ENCODE data around the gene RPL36.

The RPL36 gene

DNA sequence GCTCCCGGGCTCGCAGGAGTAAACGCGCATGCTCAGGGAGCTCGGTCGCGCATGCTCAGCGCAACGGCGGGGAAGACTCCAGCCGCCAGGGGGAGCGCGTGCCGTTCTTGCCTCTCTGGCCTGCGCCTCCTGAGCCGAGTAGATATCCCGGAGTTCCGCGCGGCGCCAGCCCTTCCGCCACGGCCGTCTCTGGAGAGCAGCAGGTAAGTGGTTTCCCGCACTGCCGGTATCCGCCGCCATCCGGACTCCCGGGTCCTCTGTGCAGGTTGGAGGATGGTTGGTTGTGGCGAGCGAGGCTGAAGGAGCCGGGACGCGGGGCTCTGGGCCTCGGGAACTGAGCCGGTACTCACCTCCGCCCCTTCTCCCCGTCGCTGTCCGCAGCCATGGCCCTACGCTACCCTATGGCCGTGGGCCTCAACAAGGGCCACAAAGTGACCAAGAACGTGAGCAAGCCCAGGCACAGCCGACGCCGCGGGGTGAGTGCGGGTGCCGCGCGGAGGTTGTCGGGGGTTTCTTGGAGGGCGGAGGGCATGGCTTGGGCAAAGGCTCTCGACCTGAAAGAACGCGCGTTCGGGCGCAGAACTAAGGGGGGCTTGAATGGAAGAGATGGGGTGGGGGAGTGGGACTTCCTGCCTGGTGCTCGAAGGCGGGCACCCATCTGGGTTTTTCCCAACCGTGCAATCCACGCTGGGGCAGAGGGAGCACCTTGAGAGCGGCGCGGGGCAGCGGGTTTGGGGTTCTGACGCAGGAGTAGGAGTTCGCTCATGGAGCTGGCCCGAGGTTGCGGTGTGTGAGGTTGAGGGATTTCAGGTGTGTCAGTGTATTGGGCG lies at the start of gene RPL36:
Gene RPL36, plus strand, starts transcription at position 171 of the 830 bp plus-strand sequence. Its CDS starts 213 bp downstream, at position 384.
- peak; percentile 98 to 100 (median 98) for DNase-seq (ENCODE audit: low read depth in 3 of 3)

DNA sequence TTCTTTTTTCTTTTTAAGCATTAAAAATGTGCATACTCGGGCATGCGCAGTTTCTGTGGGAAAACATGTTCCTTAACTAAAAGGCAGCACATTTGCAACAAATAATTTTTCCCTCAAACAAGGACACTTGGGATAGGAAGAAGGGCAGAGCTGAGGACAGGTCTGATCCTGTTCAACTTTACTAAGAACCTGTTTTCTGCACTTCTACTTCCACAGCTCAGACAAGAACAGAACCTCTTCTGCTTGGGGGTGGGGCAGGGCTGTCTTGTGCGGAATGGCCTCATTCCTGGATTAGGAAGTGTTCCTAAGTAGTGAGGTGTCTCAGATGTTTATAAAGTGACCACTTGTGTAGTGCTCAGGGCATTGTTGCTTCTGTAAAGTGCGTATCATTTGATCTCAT lies 48.9 kb upstream of the RPL36 start:
- DNase-seq (ENCODE audit: low read depth in 3 of 3), result no peak

DNA sequence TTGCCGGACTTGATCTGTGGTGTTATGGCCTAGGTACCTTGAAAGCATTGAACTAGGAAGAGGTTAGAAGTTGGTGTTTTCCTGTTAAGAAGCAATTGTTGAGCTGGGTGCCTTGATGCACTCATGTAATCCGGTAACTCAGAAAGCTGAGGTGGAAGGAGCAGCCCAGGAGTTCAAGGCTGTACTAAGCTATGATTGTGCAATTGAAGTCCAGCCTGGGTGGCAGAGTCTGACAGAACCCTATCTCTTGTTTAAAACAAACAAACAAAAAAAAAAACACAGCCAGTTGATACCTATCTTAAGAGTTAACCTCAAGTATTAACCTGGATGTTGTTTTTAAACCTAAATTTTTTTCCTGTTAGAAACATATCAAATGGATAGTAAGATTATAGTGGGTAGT lies 47.9 kb upstream of the RPL36 start:
- no peak for DNase-seq (ENCODE audit: low read depth in 3 of 3)

DNA sequence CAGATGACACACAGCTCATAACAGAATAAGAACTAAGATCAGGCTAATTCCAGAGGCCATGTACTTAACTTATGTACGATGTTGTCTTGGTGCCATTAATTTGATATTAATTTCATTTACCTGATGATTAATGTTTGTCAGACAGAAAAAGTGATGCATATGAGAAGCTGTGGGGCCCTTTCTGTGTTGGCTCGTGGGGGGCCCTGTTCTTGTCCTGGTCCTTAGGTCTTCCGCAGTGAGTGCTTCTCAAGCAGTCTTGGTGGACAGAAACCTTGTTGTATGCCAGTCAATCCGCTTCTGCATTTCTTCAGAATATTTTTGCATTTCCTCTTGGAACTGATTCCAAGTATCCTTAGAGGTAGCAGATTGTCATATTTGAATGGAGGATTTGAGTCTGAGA lies 47.0 kb upstream of the RPL36 start:
- no peak for DNase-seq (ENCODE audit: low read depth in 3 of 3)

DNA sequence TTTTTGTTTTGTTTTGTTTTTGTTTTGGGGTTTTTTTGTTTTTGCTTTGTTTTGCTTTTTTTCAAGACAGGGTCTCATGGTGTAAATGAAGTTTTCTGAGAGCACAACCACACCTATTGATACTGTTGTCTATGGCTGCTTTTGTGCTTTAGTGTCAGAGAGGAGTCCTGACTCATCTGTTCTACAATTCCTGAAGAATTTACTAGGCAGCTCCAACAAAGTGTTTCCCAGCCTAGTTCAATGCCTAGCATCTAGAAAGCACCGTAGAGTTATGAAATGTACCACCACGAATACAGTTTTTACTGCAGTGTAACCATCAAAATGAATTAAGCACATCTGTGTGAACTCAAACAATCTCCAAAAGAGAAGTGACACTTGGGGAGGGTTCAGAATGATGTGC lies 46.1 kb upstream of the RPL36 start:
- DNase-seq (ENCODE audit: low read depth in 3 of 3), result no peak

DNA sequence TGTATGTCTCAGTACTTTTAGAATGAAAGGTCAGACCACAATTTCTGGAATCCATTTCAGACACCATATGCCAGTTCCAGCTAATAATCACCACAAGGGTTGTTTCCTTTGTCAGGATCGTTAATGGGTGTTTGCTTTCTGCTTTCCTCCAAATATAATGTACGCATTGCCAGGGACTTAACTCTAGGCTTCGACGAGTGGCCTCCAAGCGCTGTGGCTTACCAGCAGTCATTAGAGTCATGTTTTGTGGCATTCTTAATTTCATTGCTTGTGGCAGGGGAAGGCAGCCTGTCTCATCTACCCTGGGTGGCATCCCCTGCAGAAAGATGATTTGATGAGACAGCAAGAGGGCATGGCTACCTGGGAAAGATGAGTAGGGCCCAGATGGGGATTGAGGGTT lies 44.7 kb upstream of the RPL36 start:
- no peak for DNase-seq (ENCODE audit: low read depth in 3 of 3)

DNA sequence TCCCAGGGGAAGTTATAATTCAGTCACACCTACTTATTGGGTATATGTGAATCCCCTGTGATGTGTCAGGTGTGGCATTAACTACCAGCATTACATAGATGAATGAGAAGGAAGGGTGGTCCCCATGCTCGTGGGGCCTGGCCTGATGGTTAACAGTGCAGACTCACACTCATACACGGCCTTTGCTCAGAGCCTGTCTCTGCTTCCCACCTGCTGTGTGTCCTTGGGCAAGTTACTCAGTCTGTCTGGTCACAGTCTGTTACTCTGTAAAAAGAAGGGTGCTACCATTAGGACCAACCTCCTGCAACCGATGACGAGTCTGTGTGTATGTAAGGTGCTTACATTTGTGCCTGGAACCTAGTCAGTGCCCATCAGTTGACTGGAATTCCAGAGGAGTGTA lies 43.4 kb upstream of the RPL36 start:
- DNase-seq (ENCODE audit: low read depth in 3 of 3), result no peak

DNA sequence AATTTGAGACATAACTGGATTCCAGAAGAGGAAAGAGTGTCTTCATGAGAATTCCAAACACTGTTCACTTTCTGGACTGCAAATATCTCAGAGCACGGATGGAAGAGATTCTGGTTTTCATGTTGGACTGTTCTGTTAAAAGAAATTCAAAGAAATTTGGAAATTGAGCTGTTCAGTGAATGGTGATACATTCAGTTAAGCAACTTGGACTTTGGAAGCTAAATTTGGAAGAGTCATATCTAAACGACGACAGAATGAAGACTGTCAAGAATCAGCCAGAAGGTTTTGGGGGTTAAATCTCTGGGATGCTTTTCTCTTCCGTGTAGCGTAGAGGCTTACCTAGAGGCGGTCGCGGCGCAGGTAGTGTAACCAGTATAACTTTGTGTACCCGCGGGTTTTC lies 41.6 kb upstream of the RPL36 start:
- no peak for DNase-seq (ENCODE audit: low read depth in 3 of 3)

DNA sequence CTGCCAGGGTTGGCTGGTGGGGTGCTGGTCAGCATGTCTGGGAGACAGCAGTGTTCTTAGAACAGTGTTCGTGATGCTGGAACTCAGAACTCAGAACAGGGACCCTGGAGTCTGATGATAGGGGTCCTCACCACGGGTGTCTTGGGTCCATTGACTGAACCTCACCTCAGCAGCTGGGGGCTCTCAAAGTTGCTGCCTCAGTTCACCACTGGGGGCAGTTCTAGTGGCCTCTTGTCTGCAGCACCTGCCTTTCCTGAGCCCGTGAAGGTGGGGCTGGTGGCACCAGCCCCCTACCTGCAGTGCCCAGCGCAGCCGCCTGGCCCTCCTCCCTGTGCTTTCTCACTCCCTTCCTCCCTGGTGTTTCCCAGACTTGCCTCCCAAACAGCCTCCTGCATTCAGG lies 38.7 kb upstream of the RPL36 start:
- DNase-seq (ENCODE audit: low read depth in 3 of 3), result no peak

DNA sequence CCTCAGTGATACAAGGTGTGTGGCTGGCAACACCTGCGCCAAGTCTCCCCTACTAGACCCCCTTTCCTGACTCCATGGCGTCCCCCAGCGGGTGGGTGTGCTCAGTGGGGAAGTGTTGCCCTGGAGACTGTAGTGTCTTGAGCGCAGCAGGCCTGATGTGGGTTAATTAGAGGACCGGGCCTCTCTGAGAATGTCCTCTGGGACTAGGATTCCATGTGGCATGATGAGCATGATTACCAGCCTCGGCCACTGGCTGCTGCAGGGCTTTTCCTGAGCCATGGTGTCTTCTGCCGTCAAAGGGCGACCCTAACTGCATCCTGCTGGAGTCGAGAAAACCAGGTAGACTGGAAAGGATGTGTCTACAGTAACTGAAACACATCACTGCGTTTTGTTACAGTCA lies 37.8 kb upstream of the RPL36 start:
- no peak for DNase-seq (ENCODE audit: low read depth in 3 of 3)

DNA sequence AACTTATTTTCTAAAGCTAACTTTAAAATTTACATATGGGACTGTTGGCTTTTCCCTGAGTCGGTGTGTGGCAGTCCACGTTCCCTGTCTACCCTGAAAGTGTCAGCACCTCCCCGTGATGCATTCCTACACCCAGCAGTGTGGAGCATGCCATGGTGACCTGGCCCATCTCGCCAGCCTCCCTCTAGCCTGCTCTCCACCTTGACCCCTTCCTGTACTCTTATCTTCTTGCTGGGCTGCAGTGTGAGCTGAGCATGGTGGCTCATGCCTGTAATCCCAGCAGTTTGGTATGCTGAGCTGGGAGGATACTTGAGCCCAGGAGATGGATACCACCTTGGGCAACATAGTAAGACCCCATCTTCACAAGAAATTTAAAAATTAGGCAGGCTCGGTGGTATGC lies 35.2 kb upstream of the RPL36 start:
- DNase-seq (ENCODE audit: low read depth in 3 of 3), result no peak

DNA sequence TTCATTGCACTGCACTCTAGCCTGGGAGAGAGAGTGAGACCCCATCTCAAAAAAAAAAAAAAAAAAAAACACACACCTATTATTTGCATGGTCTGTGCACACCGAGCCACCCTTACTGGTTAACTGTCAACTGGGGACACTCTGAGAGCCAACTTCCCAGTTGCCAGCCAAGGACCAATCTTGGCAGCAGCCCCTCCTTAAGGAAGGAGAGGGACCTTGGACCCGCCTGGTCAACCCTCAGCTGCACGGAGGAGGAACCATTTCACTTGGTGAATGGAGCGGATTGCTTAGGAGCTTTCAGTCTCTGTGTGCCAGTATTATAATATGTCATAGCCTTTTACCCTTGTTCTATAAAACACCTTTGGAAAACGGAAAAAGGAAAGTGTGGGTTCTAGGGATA lies 34.7 kb upstream of the RPL36 start:
- DNase-seq (ENCODE audit: low read depth in 3 of 3), result no peak

DNA sequence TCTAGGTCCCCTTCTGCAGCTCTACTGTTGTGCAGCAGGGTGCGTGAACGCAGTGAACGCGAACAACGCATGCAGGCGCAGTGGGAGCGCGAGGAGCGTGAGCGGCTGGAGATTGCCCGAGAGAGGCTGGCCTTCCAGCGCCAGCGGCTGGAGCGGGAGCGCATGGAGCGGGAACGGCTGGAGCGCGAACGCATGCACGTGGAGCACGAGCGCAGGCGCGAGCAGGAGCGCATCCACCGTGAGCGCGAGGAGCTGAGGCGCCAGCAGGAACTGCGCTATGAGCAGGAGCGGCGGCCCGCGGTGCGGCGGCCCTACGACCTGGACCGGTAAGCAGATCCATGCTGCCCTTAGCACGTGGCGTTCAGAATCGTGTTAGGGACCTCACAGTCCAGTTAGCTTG lies 28.6 kb upstream of the RPL36 start:
- DNase-seq (ENCODE audit: low read depth in 3 of 3), result no peak

DNA sequence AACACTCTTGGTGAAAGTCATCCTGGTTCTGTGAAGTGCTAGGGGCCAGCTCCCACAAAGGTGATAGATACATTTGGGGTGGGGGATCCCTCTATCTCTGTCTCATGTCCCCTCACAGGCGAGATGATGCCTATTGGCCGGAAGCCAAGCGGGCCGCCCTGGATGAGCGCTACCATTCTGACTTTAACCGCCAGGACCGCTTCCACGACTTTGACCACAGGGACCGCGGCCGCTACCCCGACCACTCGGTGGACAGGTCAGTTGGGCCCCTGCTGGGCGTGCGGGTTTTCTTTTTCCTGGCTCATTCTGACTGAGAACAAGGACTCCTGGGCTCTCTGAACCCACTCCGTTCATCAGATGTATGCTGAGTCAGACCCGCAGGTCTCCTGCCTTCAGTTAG lies 26.2 kb upstream of the RPL36 start:
- no peak for DNase-seq (ENCODE audit: low read depth in 3 of 3)

DNA sequence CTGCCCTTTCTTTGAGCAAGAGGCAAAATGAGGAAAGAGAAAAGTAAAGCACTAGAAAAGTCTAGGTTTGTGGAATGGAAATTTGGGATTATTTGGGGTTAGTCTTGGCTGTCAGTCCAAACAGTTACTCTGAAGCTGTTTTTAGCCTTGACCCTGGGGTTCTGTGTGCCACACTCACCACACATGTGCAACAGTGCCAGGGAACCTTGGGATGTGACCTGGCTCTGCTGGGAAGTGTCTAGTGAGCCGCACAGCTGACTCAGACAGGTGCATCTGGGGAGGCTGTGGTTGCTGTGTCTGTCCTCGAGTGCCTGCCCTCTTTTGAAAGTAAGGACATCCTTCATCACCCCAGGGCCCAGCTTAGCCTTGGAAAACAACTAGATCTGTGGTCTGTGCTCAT lies 25.6 kb upstream of the RPL36 start:
- no peak for DNase-seq (ENCODE audit: low read depth in 3 of 3)

DNA sequence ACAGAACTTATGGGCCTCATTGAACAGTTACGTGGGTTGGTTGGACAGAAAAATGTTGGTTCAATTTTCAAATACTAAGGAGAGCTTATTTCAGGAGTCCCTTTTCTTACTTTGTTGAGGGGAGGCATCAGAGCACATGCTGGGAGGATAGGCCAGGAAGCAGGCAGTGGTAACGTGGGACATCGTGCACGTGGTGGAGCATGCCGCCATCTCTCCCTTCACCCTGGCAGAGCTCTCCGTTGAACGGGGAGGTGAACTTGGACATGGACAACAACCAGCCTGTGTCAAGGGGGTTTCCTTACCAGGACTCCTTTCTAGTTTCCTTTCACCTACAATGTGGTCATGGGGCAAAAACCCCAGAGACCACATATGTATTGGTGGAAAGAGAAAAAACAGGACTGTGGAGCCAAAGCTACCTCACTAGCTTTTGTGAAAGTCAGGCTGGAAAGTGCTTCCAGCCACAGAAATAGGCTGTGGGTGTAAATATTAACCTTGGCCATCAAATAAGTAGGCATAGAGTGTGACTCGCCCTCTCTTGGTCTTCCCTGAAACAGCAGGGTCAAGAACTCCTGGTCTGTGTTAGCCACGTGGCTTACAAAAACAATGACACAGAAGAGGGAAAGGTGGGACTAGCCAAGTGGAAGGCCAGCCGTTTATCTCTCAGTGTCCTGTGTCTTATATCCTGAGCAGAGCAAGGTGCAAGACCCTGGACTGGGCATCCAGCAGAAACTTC lies 24.1 kb upstream of the RPL36 start:
- no peak for DNase-seq (ENCODE audit: low read depth in 3 of 3)

DNA sequence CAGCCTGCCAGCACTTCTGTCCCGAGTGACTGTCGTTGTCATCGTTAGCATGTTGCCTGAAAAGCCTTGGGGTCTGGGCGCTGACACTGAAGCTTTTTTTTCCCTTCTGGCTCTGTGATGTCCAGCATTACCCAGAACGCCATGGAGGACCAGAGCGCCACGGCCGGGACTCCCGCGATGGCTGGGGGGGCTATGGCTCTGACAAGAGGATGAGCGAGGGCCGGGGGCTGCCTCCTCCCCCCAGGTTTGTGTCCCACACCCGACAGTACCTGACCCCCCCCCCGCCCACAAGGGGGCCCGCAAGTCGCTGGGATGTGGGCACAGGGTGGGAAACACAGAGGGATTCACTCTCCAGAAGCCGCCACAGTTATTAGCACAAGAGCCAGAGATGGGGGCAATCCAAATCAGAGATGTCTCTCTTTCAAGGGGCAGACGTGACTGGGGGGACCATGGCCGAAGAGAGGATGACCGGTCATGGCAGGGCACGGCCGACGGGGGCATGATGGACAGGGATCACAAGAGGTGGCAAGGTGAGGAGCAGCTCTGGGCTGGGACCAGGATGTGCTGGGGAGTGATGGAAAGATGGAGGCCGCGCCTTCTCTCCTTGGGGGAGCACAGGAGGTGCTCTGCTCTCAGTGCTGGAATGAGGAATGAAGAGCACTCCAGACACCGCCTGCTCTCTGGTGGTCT lies 23.0 kb upstream of the RPL36 start:
- DNase-seq (ENCODE audit: low read depth in 3 of 3), result no peak

DNA sequence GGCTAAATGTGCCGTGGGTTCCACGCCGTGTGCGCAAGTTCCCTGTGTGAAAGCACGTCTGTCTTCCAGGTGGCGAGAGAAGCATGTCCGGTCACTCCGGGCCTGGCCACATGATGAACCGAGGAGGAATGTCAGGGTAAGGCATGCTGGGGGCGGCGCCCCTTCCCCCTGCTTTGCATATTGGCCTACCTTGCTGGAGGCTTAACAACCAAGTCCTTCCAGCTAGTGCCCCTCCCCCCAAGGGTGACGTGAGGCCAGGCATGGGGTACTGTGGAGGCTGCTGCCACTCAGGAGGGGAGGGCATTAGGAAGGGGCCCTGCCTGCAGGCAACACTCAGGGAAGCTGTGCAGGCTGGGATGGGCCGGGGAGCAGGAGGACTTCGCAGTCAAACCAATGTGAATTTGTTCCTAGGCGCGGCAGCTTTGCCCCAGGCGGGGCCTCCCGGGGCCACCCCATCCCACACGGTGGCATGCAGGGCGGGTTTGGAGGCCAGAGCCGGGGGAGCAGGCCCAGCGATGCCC lies 22.3 kb upstream of the RPL36 start:
- no peak for DNase-seq (ENCODE audit: low read depth in 3 of 3)

DNA sequence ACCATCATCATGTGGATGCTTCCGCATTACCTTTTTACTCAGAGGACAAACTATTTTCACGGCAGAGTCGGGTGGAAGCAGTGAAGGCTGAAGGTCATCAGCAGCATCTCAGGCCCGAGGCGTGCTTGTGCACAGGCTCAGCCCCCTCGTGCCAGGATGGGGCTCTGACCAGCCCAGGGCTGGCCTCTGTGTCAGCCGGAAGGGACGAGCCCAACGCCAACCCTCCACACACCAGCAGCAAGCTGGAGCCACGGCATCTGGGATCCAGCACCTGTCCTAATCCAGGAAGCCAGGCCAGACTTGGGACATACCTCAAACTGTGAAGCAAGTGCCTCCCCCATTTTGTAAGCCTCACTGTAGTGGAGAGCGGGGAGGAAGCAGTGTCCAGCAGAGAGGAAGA lies 20.9 kb upstream of the RPL36 start:
- no peak for DNase-seq (ENCODE audit: low read depth in 3 of 3)

DNA sequence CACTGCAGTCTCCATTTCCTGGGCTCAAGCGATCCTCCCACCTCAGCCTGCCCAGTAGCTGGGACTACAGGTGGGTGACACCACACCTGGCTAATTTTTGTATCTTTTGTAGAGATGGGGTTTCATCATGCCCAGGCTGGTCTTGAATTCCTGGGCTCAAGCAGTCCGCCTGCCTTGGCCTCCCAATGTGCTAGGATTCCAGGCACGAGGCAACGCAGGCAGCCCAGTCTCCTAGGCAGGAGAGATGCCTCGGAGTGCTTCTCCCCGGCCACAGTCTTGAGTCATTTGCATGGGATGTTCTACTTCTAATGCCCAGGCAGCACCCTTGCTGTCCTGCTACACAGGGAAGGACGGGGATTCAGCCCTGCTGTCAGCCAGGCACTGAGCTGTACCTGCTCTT lies 18.5 kb upstream of the RPL36 start:
- no peak for DNase-seq (ENCODE audit: low read depth in 3 of 3)

DNA sequence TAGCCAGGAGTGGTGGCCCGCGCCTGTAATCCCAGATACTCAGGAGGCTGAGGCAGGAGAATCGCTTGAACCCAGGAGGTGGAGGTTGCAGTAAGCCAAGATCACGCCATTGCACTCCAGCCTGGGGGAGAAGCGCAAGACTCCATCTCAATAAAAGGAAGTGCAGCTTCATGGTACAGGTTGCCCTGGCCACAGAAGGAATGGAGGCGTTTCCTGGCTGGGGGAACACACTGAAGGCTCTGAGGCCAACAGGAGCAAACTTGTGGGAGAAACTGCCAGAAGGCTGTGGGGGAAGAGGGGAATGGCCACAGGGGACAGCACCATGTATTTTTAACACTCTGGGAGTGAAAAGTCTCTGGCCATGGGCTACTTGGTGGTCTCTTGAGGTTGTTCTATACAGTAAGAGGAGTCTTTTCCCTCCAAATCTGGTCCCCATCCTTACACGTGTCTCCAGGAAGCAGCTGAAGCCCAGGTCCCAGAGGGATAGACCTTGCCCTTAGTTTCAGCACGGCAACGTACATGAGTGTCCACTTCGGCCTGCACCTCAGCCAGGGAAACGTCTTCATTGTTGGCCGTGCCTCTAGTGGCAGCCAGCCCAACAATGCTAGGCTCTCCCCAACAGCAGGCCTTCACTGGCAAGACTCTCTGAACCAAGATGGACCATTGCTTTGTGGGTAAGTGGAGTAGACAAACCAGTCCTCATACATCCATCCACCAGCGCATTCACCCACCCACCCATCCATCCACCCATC lies 17.2 kb upstream of the RPL36 start:
- DNase-seq (ENCODE audit: low read depth in 3 of 3), result no peak

DNA sequence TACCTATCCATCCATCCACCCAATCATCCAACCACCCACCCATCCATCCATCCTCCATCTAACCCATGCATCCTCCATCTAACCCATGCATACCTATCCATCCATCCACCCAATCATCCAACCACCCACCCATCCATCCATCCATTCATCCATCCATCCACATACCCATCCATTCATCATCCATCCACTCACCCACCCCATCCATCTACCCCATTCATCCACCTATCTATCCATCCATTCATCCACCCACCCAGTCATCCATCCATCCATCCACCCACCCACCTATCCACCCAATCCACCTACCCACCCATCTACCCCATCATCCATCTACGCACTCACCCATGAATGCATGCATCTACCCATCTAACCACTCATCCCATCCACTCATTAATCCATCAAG lies 16.3 kb upstream of the RPL36 start:
- DNase-seq (ENCODE audit: low read depth in 3 of 3), result no peak

Measured in stimulated activated CD4-positive, alpha-beta T cell treated with anti-CD3 and anti-CD28 coated beads, TNF-alpha, amount 100 ng/mL, for 4 hours (primary cell).